Measurements from ENCODE around the gene MAMLD1.
"Not testable (repeated sequence)": the region's sequence is repeated elsewhere in the genome, so short reads cannot be mapped to it uniquely, and the experiment has no call there.

The MAMLD1 gene, protein sequence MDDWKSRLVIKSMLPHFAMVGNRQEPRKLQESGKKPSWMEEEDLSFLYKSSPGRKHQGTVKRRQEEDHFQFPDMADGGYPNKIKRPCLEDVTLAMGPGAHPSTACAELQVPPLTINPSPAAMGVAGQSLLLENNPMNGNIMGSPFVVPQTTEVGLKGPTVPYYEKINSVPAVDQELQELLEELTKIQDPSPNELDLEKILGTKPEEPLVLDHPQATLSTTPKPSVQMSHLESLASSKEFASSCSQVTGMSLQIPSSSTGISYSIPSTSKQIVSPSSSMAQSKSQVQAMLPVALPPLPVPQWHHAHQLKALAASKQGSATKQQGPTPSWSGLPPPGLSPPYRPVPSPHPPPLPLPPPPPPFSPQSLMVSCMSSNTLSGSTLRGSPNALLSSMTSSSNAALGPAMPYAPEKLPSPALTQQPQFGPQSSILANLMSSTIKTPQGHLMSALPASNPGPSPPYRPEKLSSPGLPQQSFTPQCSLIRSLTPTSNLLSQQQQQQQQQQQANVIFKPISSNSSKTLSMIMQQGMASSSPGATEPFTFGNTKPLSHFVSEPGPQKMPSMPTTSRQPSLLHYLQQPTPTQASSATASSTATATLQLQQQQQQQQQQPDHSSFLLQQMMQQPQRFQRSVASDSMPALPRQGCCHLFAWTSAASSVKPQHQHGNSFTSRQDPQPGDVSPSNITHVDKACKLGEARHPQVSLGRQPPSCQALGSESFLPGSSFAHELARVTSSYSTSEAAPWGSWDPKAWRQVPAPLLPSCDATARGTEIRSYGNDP

DNA sequence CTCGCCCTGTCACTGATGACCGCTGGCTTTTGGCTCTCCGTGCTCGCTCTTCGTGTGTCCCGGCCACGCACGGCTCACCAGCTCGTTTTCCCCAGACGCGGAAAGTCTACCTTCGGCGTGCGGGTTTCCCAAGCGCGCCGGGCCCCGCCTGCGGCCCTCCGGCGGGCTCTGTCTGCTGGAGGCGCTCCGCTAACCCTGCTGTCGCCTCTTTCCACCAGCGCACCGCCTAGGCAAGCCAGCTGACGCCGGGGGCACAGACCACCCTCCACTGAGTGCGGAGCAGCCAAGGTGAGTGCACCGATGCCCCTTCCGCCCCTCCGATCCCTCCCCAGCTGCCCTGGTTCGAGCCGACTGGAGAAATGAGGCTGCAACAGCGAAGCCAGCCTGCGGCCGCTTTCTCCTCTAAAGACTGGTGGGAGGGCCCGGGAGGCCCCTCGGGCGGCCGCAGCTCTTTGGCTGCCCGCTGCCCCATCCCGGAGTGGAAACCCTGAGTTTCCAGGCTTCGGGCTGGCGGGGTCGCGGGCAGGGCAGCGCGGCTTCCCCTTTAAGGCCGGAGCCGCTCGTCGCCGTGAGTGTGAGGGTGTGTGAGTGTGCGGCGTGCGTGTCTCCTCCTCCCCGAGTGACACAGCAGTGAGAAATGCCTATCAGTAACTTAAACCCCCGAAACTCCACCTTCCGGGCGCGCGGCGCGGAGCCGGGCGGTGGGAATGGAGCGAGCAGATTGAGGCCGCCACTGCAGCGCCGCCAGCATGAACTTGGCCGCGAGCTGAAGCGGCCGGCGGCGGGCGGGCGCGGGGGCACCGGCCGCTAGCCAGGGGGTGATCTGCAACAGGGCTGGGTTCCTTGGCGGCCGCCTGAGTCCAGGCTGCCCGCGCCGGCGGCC lies at the start of gene MAMLD1:
Gene MAMLD1 (plus strand): TSS at position 719 of the 883 bp plus-strand sequence. CDS start 82,200 bp downstream, outside the sequence.
- DNase-seq = no peak

DNA sequence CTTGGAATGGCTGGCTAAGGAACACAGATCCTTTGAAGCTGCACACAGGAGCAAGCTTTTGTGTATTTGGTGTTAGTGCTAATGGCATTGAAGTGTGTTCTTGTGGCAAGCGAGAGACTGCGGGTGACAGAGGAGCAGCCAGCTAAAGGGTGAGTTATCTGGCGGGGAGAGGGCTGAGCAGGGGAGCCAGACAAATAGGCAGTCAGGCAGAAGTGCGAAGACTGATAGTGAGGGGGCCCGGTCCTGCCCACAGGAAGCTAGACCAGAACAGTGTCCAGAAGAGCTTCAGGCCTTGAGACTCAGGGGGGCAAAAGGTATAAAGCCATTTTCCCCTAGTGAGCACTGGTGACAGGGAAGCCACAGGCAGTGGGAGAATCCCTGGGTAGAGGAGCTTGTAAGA lies 49.6 kb upstream of the MAMLD1 start:
- DNase-seq = no peak

GRCh38 chrX:150314186-150314585 lies 48.9 kb upstream of the MAMLD1 start:
- DNase-seq = no peak

GRCh38 chrX:150316564-150316963 lies 46.6 kb upstream of the MAMLD1 start:
- DNase-seq = no peak

GRCh38 chrX:150323020-150323419 lies 40.1 kb upstream of the MAMLD1 start:
- DNase-seq = no peak

DNA sequence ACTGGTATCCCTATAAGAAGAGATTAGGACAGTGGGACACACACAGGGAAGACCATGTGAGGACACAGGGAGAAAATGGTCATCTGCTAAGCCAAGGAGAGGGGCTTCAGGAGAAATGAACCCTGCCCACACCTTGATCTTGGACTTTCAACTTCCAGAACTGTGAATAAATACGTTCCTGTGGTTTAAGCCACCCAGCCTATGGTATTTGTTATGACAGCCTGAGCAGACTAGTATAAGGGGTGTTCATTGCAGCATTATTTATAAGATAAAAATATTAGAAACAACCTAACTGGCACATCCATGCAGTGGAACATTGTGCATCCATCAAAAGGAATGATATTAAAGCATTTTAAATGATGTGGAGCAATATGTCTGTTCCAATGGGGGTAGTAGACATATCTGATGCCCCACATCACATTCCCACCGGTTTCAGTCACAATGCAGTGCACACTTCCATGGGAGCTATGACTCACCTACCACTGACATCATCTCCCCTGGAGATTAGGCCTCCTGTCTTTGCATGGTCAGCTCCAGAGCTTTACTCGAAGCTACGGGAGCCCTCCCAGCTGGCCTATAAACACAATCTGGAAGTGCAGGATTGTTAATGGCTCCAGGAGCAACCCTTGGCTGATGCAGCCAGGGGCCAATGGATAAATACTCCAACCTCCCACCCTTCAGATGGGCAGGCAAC lies 38.9 kb upstream of the MAMLD1 start:
- no peak for DNase-seq

- DNase-seq = no peak
These were observed 38.2 kb upstream of the MAMLD1 start for GRCh38 chrX:150324919-150325318.

DNA sequence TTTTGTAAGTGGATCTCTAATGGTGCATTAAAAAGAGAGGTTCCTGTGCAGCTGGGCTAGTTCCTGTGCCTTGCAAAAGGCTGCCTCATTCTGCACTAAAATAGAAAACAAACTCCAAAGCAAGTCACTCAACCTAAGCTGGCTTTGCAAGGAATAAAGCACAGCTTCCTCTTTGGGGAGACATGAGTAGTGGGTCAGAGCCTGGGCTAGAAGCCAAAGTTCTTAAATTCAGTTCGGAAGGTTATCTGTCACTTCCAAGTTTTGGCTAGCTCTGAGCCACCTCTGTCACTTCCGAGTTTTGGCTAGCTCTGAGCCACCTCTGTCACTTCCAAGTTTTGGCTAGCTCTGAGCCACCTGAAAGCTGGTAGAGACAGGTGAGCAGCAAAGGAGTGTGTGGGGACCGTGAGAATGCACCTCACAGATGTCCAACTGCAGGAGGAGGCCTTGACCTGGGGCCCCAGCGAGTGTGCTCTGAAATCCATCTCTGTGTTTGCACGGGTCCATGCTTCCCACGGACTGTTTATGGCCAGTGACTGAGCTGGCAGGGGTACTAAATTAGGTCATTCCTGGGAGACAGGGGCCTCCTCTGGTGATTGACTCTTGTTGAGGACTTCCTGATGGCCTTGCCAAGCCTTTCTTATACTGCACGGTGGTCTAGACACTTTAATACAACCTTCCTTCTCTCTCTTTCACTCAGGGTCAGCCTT lies 36.4 kb upstream of the MAMLD1 start:
- DNase-seq = no peak

- DNase-seq = no peak
These were observed 33.8 kb upstream of the MAMLD1 start for GRCh38 chrX:150329282-150329681.

- DNase-seq = no peak
These were observed 33.2 kb upstream of the MAMLD1 start for GRCh38 chrX:150329868-150330267.

DNA sequence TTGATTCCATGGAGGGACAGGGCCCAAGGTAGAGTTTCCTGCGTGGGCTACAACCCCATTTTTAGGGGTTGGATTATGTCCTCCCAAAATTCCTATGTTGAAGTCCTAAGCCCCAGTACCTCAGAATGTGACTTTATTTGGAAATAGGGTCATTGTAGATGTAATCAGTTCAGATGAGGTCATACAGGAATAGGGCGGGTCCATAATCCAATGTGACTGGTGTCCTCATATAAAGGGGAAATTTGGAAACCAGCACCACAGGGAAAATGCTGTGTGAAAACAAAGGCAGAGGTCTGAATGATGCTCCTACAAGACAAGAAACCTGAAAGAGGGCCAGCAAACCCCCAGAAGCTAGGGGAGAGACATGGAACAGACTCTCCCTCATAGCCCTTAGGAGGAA lies 31.1 kb upstream of the MAMLD1 start:
- DNase-seq = no peak

GRCh38 chrX:150334100-150334499 lies 29.0 kb upstream of the MAMLD1 start:
- no peak for DNase-seq

GRCh38 chrX:150334981-150335380 lies 28.1 kb upstream of the MAMLD1 start:
- DNase-seq = no peak

GRCh38 chrX:150337026-150337425 lies 26.1 kb upstream of the MAMLD1 start:
- DNase-seq = no peak

- DNase-seq = no peak
These were observed 25.6 kb upstream of the MAMLD1 start for GRCh38 chrX:150337536-150337935.

GRCh38 chrX:150338615-150339014 lies 24.5 kb upstream of the MAMLD1 start:
- DNase-seq = no peak

GRCh38 chrX:150339736-150340135 lies 23.4 kb upstream of the MAMLD1 start:
- DNase-seq = no peak

DNA sequence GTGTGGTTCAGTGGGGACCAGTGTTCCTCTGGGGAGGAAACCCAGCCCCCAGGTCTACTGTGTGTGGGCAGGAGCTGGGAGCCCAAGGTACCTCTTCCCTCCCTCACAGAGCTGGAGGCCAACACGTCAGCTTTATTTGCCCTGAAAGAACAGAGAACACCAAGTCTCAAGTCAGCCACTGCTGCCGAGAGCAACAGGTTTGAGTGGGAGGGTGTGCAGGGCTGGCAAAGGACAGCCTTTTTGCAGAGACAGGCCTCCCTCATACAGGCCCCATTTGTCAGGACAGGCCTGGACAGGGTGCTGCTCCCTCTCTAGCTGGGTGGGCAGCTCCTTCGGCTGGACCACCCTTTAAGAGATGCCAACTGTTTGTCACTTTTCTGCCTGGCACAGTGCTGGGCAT lies 22.8 kb upstream of the MAMLD1 start:
- DNase-seq = not testable (repeated sequence)

- no peak for DNase-seq
These were observed 15.6 kb upstream of the MAMLD1 start for GRCh38 chrX:150347471-150347870.

DNA sequence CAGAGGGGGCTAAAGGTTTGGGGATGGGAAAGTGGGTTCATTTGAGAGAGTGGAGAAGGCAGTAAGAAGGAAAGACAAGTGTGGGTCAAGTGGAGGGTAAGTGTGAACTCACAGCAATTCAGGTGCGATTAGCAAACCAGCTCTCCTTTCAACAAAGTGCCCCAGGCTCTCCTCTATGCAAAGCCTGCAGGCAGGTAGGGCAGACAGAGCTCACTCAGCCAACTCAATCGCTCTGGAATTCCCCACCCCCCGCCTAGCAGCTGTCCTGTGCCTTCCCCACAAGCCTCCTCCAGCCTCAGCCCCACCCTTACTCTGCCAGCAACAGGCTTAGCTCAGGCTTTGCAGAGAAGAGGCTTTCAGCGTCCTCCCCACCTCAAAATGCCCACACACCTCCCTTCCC lies 14.8 kb upstream of the MAMLD1 start:
- DNase-seq = no peak

DNA sequence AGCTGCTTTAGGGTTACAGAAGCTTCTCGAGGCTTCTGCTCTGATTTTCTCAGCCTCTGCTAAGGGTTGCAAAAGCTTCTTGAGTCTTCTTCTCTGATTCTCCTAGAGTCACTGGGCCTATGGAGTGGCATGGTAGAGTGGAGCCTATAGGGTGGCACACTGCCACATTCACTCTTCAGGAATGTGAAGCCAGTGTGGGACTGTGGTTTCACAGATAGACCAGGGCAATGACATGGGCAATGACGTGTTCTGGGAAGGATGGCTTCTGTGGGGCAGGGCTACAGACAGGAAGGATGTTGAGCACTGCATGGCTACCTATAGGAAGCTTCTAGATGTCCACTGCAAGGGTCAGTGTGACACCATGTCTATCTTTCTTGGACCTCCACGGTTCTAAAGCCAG lies 11.0 kb upstream of the MAMLD1 start:
- no peak for DNase-seq

DNA sequence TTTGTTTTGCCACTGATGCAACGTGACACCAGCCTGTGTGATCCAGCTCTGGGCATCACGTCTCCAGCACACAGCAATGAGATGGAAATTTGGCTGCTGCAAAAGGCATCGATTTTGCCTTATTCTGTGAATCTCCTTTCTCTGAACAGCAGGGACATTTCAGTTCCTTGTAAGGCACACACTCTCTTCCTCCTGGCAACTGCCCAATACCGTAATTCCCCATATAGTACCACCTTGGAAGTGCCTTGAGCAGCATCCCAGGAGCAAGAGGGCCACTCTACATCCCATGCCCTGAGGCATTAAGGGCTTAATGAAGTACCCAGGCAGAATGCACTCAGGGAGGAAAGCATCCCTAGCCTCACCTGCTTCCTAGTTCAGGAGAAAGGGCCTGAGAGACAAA lies 10.5 kb upstream of the MAMLD1 start:
- DNase-seq = no peak
